ENCODE measurements around the gene KCNB1.

KCNB1 gene

DNA sequence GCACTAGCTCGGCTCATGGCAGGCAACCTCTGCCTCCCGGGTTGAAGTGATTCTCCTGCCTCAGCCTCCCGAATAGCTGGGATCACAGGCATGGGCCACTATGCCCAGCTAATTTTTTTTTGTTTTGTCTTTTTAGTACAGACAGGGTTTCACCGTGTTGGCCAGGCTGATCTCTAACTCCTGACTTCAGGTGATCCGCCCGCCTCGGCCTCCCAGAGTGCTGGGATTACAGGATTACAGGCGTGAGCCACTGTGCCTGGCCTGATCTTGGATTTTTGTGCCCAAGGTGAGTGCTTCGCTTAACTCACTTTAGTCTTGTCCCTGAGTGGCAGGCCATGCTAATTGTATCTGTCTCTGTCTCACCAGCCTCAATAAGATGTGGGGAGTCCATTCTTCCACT, 78.6 kb downstream of the KCNB1 start:
- TF ChIP-seq EZH2phosphoT487 (IDR thresholded peaks at IDR 0.05; ENCODE audit: low read depth): no peak
- no peak overlapping the region for H3K27ac ChIP-seq (ENCODE audit: low read length)
- no peaks in the 10 kb centered on the region for H3K4me1 ChIP-seq (ENCODE audit: low read length)
- no peaks in the 10 kb centered on the region for H4K20me1 ChIP-seq (ENCODE audit: insufficient read depth, low read length)
- no peaks in the 10 kb centered on the region for H3K9me3 ChIP-seq (ENCODE audit: insufficient read depth, low read length)
- no peaks in the 10 kb centered on the region for H3K79me2 ChIP-seq (ENCODE audit: low read length)
- H3K36me3 ChIP-seq (replicated peaks; ENCODE audit: low read depth, low read length): no peaks in the 10 kb centered on the region
- H3K4me2 ChIP-seq (ENCODE audit: low read length): no peak overlapping the region
- H3K9ac ChIP-seq (ENCODE audit: low read length): no peak overlapping the region
- no peak overlapping the region for H2AFZ ChIP-seq (ENCODE audit: low read depth, low read length)
- H3K4me3 ChIP-seq (ENCODE audit: low read length): no peak overlapping the region
- H3K27me3 ChIP-seq (ENCODE audit: low read depth, low read length): peaks cover 45% of the 10 kb centered on the region

DNA sequence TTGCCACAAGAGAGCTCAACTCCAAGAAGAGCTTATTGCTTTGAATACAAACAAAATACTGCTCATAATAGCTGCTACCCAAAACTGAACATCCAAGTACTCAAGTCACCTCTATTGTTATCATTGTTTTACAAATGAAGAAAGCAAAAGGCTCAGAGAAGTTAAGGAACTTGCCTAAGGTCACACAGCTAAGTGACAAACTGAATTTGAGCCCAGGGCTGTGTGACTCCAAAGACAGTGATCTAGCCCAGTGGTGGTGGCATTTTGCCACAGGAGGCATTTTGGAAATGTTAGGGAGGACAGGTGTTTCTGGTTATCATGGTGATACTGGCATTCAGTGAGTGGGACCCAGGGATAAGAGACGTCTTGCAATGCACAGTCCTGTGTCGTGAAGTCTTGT, 79.5 kb downstream of the KCNB1 start:
- Histone ChIP-seq H4K20me1 (ENCODE audit: insufficient read depth, low read length) (no peaks in the 10 kb centered on the region), H3K36me3 (replicated peaks; ENCODE audit: low read depth, low read length) (no peaks in the 10 kb centered on the region), H3K4me1 (ENCODE audit: low read length) (no peaks in the 10 kb centered on the region), H3K79me2 (ENCODE audit: low read length) (no peaks in the 10 kb centered on the region), H3K9ac (ENCODE audit: low read length) (no peak overlapping the region), H3K27ac (ENCODE audit: low read length) (no peak overlapping the region), H3K27me3 (ENCODE audit: low read depth, low read length) (peaks cover 45% of the 10 kb centered on the region), H3K4me2 (ENCODE audit: low read length) (no peak overlapping the region), H2AFZ (ENCODE audit: low read depth, low read length) (no peak overlapping the region), H3K4me3 (ENCODE audit: low read length) (no peak overlapping the region), H3K9me3 (ENCODE audit: insufficient read depth, low read length) (no peaks in the 10 kb centered on the region)
- TF ChIP-seq, protein P1, sequence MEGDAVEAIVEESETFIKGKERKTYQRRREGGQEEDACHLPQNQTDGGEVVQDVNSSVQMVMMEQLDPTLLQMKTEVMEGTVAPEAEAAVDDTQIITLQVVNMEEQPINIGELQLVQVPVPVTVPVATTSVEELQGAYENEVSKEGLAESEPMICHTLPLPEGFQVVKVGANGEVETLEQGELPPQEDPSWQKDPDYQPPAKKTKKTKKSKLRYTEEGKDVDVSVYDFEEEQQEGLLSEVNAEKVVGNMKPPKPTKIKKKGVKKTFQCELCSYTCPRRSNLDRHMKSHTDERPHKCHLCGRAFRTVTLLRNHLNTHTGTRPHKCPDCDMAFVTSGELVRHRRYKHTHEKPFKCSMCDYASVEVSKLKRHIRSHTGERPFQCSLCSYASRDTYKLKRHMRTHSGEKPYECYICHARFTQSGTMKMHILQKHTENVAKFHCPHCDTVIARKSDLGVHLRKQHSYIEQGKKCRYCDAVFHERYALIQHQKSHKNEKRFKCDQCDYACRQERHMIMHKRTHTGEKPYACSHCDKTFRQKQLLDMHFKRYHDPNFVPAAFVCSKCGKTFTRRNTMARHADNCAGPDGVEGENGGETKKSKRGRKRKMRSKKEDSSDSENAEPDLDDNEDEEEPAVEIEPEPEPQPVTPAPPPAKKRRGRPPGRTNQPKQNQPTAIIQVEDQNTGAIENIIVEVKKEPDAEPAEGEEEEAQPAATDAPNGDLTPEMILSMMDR (IDR thresholded peaks at IDR 0.05; ENCODE audit: low read depth, low read length): no peak
- TF ChIP-seq EZH2phosphoT487 (IDR thresholded peaks at IDR 0.05; ENCODE audit: low read depth): no peak

DNA sequence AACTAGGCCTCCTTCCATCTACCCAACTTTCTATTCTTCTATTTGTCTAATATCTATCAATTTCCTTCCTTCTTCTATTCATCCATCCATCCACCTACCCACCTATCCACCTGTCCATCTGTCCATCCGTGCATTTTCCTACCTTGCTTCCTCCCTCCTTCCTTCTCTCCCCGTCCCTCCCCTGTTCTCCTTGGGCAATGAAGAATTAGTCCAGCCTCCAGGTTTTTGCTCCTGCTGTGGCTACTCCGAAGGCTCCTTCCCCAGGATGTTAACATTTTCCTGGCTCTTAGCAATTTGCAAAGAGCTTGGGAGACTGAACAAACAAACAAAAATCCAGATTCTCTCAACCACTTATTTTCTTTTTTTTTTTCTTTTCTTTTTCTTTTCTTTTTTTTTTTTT, 81.6 kb downstream of the KCNB1 start:
- Histone ChIP-seq H2AFZ (ENCODE audit: low read depth, low read length) (no peak overlapping the region), H3K4me3 (ENCODE audit: low read length) (no peak overlapping the region), H3K9ac (ENCODE audit: low read length) (no peak overlapping the region), H3K4me1 (ENCODE audit: low read length) (no peaks in the 10 kb centered on the region), H3K4me2 (ENCODE audit: low read length) (no peak overlapping the region), H4K20me1 (ENCODE audit: insufficient read depth, low read length) (no peaks in the 10 kb centered on the region), H3K9me3 (ENCODE audit: insufficient read depth, low read length) (no peaks in the 10 kb centered on the region), H3K27ac (ENCODE audit: low read length) (no peak overlapping the region), H3K79me2 (ENCODE audit: low read length) (no peaks in the 10 kb centered on the region), H3K27me3 (ENCODE audit: low read depth, low read length) (peaks cover 34% of the 10 kb centered on the region), H3K36me3 (replicated peaks; ENCODE audit: low read depth, low read length) (no peaks in the 10 kb centered on the region)
- TF ChIP-seq EZH2phosphoT487 (IDR thresholded peaks at IDR 0.05; ENCODE audit: low read depth): no peak
- TF ChIP-seq, protein P1 (IDR thresholded peaks at IDR 0.05; ENCODE audit: low read depth, low read length): no peak

DNA sequence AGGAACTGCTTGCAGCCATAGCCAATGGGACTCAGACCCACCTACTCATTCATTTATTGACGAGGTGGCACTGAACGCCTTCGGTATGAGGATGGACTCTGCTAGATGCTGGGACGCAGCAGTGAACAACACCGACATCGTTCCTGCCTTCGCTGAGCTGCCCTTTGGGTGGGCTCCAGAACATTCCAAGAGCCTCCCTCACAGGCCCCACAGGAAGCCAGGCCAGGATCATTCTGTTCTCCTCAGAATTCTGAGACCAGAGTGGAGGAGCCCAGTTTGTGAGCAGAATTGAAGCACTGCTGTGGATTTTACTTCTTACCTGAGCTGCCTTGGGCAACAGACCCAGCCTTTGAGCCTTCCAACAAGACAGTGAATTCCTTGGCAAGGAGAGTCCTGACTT, 82.1 kb downstream of the KCNB1 start:
- H3K9me3 ChIP-seq (ENCODE audit: insufficient read depth, low read length): no peaks in the 10 kb centered on the region
- H3K27me3 ChIP-seq (ENCODE audit: low read depth, low read length): peaks cover 30% of the 10 kb centered on the region; the same call in 1 of the 2 replicates
- no peaks in the 10 kb centered on the region for H3K36me3 ChIP-seq (replicated peaks; ENCODE audit: low read depth, low read length)
- H2AFZ ChIP-seq (ENCODE audit: low read depth, low read length): no peak overlapping the region
- no peak overlapping the region for H3K4me2 ChIP-seq (ENCODE audit: low read length)
- no peak overlapping the region for H3K9ac ChIP-seq (ENCODE audit: low read length)
- no peaks in the 10 kb centered on the region for H4K20me1 ChIP-seq (ENCODE audit: insufficient read depth, low read length)
- no peaks in the 10 kb centered on the region for H3K79me2 ChIP-seq (ENCODE audit: low read length)
- no peak overlapping the region for H3K4me3 ChIP-seq (ENCODE audit: low read length)
- H3K4me1 ChIP-seq (ENCODE audit: low read length): no peaks in the 10 kb centered on the region
- no peak overlapping the region for H3K27ac ChIP-seq (ENCODE audit: low read length)
- no peak for TF ChIP-seq EZH2phosphoT487 (IDR thresholded peaks at IDR 0.05; ENCODE audit: low read depth)
- TF ChIP-seq, protein P1 (IDR thresholded peaks at IDR 0.05; ENCODE audit: low read depth, low read length): no peak

DNA sequence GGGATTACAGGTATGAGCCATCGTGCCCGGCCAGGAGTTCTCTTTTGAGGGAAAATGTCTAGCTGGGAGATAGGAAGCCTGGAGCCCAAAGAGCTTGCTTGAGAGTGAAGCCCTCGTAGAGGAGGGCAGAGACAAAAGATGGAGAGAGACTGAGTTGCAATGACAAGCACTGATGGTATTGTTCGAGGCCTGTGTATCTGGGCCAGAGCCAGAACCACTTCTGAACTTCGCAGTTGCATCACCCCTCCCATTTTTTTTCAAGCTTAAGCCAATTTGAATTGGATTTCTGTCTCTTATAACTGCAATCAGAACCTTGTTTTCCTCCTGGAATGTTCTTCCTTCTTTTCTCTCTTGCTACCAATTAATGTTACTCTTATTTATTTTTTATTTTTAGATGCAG, 83.1 kb downstream of the KCNB1 start:
- Histone ChIP-seq H3K9me3 (ENCODE audit: insufficient read depth, low read length) (no peaks in the 10 kb centered on the region), H4K20me1 (ENCODE audit: insufficient read depth, low read length) (no peaks in the 10 kb centered on the region), H3K4me2 (ENCODE audit: low read length) (no peak overlapping the region), H3K79me2 (ENCODE audit: low read length) (no peaks in the 10 kb centered on the region), H2AFZ (ENCODE audit: low read depth, low read length) (no peak overlapping the region), H3K9ac (ENCODE audit: low read length) (no peak overlapping the region), H3K36me3 (replicated peaks; ENCODE audit: low read depth, low read length) (no peaks in the 10 kb centered on the region), H3K27ac (ENCODE audit: low read length) (no peak overlapping the region), H3K4me3 (ENCODE audit: low read length) (no peak overlapping the region), H3K27me3 (ENCODE audit: low read depth, low read length) (peaks cover 27% of the 10 kb centered on the region; the same call in 1 of the 2 replicates), H3K4me1 (ENCODE audit: low read length) (no peaks in the 10 kb centered on the region)
- TF ChIP-seq, protein P1 (IDR thresholded peaks at IDR 0.05; ENCODE audit: low read depth, low read length): no peak
- no peak for TF ChIP-seq EZH2phosphoT487 (IDR thresholded peaks at IDR 0.05; ENCODE audit: low read depth)

Measured in OCI-LY3 (cell line).